ENCODE results near the gene TBX3.

TBX3 gene

DNA sequence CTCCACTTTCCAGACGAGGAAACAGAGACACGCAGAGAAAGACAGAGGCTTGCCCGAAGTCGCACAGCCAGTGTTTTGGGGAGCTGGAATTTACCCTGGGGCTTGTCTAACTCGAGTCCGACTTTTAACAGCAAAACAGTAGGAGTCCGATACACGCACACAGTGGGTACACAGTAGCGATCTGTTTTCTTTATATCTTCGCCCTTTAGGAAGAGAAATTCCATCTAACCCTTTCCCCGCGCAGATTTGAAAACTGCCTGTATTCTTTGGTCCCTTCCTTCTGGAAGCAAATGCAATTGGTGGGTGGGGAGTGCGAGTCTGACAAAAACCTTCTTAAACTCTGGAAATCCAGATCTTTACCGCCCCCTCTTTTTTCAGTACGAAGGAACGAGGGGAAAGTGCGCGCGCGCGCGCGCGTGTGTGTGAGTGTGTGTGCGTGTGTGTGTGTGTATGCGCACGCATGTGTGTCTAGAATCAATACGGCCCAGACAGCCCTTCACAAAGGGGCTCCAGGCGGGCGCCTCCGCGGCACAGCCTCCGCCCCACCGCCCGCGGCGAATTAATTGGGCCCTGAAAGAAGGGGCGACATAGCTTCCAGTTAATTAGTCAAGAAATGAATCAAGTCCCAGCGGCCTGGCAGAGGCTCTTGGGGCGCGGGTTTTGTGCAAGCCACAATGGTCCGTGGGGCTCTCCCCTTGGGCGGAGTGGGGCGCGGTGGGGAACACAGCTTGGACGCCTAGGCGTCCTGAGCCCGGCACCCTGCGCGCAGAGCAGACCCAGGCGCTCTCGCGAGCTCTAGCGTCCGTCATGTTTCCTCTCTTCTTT, 14.0 kb upstream of the TBX3 start:
- in situ Hi-C loops (cut with MboI; ENCODE audit: low pct_unique_long_range_greater_than_20kb, low sequenced_read_pairs), result no loop called here
- DNase-seq, result no peak

GRCh38 chr12:114697243-114697716, 13.3 kb upstream of the TBX3 start:
- in situ Hi-C loops (cut with MboI; ENCODE audit: low pct_unique_long_range_greater_than_20kb, low sequenced_read_pairs), result no loop called here
- DNase-seq, result no peak

DNA sequence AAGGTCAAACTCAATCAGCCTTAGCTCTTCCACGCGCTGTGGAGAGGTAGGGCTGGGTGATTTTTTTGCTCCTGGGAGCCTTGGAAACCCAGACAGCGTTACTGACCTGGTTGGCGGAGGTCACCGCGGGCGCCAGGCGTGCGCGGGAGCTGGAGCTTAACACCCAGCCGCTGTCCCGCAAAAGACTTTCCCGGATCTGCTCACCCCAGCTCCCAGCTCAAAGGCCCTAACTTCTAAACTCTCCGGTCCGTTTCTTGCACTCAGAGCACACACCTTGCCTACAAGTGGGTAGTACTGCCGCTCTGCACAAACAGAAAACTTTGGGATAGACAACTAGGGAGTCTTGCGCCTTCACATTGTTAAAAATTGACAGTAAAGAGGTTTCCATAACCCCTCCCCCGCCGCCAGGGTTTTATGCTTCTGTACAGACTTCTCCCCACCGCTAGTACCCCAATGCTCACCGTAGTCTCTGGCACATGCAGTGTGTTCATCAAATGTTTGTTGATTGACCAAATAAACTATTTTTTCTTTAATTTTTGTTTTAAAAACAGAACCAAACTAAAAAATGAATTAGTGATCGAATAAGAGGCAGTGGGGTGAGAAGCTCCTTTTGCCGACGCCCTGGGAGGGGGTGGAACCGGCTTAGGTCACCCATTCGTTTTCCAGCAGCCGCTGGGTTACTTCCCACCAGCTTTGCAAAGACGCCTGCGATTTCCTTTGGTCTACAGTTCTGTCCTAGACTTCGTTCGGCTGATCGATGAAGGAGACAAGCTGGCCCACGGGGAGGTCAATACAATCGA, 12.7 kb upstream of the TBX3 start:
- no peak for DNase-seq

GRCh38 chr12:114695305-114695592, 11.3 kb upstream of the TBX3 start:
- in situ Hi-C loops (cut with MboI; ENCODE audit: low pct_unique_long_range_greater_than_20kb, low sequenced_read_pairs), result no loop called here

More for the DNA sequence above, 12.7 kb upstream of the TBX3 start:
- in situ Hi-C loops (cut with MboI; ENCODE audit: low pct_unique_long_range_greater_than_20kb, low sequenced_read_pairs), result no loop called here

DNA sequence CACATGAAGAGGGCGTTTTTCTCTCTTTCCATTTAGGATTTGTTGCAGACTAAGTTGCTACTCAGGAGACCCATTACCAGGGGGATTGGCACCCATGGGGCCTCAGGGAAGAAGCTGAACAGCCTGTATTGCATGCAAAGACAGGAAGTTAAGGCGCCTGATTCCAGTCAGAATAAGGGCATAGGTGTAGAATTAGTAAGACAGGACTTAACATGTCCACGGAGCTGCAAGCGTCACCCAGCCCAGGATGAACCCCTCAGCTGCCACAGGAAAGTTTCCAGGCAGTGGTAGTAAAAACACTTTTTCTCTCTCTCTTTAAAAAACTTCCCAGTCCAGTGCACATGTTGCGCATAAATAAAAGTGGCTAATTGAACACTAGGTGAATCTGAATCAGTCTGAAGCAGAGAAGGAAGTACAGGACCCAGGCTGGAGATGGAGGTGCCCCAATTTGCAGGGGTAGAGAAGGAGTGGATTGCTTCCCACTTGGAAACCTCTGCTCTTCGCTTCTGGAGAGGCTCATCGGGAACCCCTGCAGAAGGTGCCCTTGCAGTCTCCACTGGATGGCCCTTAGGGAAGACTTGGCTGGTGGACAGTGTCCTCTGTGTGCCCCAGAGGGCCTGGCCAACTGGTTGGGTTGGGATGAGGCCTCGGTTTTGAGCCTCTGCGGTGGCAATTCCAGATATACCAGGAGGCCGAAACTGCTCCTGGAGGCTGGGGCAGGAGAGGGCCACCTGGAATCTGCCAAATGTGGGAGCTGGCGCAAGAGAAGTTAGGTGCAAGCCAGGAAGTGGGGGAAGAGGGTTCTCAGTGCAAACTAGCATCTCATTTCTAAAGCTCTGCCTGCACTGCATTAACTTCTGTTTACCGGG, 10.7 kb upstream of the TBX3 start:
- DNase-seq, result no peak
- in situ Hi-C loops (cut with MboI; ENCODE audit: low pct_unique_long_range_greater_than_20kb, low sequenced_read_pairs), result no loop called here

More at GRCh38 chr12:114695305-114695592, 11.3 kb upstream of the TBX3 start:
- DNase-seq, result no peak

- in situ Hi-C loops (cut with MboI; ENCODE audit: low pct_unique_long_range_greater_than_20kb, low sequenced_read_pairs), result no loop called here
- DNase-seq, result no peak
Observed at GRCh38 chr12:114693532-114693931, 9.6 kb upstream of the TBX3 start.

DNA sequence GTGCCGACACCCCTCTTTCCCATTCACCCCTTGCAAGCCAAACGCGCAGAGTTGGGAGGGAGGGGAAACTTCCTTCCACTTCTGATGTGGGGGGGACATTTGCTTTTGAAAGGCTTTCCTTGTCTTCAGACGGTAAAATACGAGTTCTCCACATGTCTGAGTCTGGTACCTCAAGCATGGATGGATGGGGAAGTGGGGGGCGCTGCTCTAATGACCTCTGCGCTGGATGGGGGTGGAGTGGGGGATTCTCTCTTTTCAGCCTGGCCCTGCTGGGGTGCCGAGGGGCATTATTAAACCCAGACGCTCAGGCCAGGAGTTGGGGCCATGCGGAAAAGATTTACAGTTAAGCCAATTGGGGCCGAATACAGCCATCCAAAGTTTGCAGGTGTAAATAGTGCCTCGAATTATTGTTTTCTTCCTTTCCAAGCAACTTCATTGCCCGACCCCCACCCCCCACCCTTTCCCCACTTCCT, 9.1 kb upstream of the TBX3 start:
- in situ Hi-C loops (cut with MboI; ENCODE audit: low pct_unique_long_range_greater_than_20kb, low sequenced_read_pairs), result no loop called here
- no peak for DNase-seq

DNA sequence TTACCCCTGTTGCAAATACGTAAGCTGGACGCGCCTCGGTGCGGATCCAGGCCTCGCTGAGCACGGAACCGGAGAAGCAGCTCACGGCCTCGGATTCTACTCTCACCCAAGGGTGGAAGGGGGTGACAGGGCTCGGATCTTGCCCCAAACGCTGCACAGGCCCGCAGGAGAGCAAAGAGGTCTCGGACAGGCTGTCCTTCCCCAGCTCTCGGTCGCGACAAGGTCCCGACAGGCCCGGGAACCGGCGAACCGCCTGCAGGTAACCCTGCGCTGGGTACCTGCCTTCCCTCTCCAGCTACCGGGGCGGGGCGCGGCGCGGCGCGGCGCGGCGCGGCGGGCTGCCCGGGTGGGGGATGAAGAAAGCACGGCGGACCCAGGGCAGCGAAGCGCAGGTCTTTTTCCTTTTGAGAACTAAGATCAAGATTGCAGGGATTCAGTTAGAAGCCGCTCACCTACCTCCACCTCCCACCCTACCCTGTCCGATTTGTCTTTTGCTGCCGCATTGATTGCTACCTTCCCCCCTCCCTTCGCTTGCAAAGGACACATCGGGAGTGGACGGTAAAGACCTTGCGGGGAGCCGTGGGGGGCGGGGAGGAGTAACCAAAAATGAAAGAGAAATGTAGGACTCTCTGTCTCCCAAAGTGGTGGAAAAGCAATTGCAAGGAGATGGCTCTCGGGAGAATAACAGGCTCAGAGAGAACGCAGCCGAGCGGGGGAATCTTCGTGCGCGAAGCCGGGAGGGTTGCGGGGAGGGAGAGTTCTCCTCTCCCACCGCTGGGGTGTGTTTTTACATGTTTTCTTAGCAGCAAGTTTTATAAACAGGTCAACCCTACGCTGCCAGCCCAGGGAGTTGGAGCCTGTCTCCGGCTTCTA, 8.4 kb upstream of the TBX3 start:
- in situ Hi-C loops (cut with MboI; ENCODE audit: low pct_unique_long_range_greater_than_20kb, low sequenced_read_pairs), result no loop called here
- DNase-seq, result no peak

DNA sequence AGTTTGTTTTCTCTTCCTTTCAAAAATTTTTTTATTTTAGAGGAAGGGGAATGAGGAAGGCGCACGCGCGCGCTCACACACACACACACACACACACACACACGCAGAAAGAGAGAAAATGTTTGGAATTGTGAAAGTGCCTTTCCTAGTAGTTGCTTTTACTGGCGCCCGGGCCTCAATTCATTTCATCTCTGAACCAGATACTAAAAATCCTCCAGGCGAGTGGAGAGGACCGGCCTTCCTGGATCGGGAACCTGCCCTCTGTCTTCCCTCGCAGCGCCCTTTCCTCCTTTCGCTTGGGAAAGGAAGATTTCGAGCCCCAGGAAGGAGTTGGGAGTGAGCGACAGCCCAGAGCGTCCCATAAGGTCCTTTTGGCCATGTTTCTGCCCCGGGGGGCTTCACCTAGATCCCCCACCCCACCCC, 7.8 kb upstream of the TBX3 start:
- no peak for DNase-seq
- in situ Hi-C loops (cut with MboI; ENCODE audit: low pct_unique_long_range_greater_than_20kb, low sequenced_read_pairs), result no loop called here

DNA sequence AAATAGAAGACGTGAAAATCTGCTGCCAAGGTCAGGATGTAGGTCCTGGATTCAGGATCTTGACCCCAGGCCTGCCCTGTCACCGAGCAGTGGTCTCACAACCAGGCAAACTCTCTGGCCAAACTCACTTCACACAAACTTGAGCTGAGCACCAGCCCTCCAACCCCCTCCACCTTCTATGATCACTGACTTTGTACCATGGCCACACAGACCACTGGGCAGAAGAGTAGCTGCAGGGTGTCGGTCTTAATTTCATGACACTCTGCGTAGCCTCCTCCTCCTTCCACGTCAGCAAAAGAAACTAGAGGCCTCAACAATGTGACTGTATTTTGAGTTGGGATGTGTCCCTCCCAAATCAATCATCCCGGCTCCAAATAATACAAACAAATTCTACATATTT, 7.2 kb upstream of the TBX3 start:
- in situ Hi-C loops (cut with MboI; ENCODE audit: low pct_unique_long_range_greater_than_20kb, low sequenced_read_pairs), result no loop called here
- DNase-seq, result no peak

DNA sequence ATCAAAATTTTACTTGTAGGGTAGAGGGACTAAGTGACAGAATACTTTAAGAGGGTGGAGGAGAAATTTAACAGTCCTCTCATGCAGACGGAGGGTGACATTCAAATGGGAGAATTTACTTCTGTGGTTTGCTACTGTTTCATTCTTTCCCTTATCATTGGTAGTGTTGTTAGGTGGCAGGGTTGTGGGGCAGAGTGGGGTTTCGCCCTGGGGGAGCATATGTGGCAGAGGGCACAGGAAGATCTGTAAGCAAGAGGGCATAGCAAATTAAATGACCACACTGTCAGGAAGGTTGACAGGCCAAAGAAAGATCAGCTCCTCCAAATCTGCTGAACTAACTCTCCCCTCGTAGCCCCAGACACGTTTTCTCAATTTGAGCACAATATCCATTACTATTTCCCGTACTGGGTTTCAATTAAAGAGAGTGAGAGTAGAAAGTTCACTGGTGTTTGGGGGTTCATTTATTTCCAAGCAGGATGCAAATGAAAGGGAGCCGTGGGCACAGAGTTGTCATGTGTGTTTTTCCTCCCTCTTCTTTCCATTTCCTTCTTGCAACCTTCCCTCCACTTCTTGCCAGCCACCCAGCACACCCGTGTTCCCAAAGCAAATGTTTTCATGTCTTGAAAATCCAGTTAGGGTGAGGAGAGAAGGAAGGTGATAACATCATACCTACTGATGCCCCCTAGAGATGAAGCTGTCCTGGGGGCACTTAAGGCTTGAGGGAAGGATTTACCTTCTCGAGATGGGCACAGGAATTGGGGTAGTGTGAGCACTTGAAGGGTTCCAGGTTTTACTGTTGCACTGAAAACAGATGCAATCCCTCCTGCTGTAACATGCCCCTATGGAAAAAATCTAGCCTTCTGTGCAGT, 6.5 kb upstream of the TBX3 start:
- no peak for DNase-seq
- in situ Hi-C loops (cut with MboI; ENCODE audit: low pct_unique_long_range_greater_than_20kb, low sequenced_read_pairs), result no loop called here

- in situ Hi-C loops (cut with MboI; ENCODE audit: low pct_unique_long_range_greater_than_20kb, low sequenced_read_pairs), result no loop called here
- DNase-seq, result no peak
Observed at GRCh38 chr12:114689075-114689994, 5.4 kb upstream of the TBX3 start.

- DNase-seq, result no peak
- in situ Hi-C loops (cut with MboI; ENCODE audit: low pct_unique_long_range_greater_than_20kb, low sequenced_read_pairs), result no loop called here
Observed at GRCh38 chr12:114688256-114688845, 4.4 kb upstream of the TBX3 start.

- no peak for DNase-seq
- in situ Hi-C loops (cut with MboI; ENCODE audit: low pct_unique_long_range_greater_than_20kb, low sequenced_read_pairs), result no loop called here
Observed at GRCh38 chr12:114687802-114688201, 3.8 kb upstream of the TBX3 start.

GRCh38 chr12:114686773-114687500, 3.0 kb upstream of the TBX3 start:
- no peak for DNase-seq
- in situ Hi-C loops (cut with MboI; ENCODE audit: low pct_unique_long_range_greater_than_20kb, low sequenced_read_pairs), result no loop called here

- in situ Hi-C loops (cut with MboI; ENCODE audit: low pct_unique_long_range_greater_than_20kb, low sequenced_read_pairs), result no loop called here
Observed at GRCh38 chr12:114686426-114686772, 2.4 kb upstream of the TBX3 start.

More at GRCh38 chr12:114686426-114686772, 2.4 kb upstream of the TBX3 start:
- DNase-seq, result no peak
